ENCODE results near the gene IDH3A. TPM values are rescaled to one million over a fixed set of nuclear protein-coding genes. Genes with fewer than 3 reads are reported as not detected.

Gene IDH3A
- total RNA-seq, 4 donors from 2014 or later, result 149 to 369 (median 166) TPM

- WGBS, 2 donors (ENCODE audit: low coverage in 1 of 2), result 79% methylated on average over 12 of the region's 12 CpGs; no CpG with 5 or more reads in 1 of the 2 donors
- Histone ChIP-seq H3K9me3 (no peaks in the 10 kb centered on the region), H3K4me1 (peaks cover 0 to 16% (median 3%) of the 10 kb centered on the region in 4 donors), H3K27me3 (no peaks in the 10 kb centered on the region), H3K36me3 (no peaks in the 10 kb centered on the region), H3K27ac (no peak overlapping the region), H3K4me3 (no peak overlapping the region)
- TF ChIP-seq POLR2AphosphoS5 (IDR thresholded peaks at IDR 0.05), result no peak
- no peak for TF ChIP-seq POLR2A (IDR thresholded peaks at IDR 0.05)
- TF ChIP-seq CTCF (IDR thresholded peaks at IDR 0.05), result no peak
- no peak for TF ChIP-seq EP300 (IDR thresholded peaks at IDR 0.05; ENCODE audit: low read depth)
- peak; percentile 12 for DNase-seq
- intact Hi-C loops (cut with DNase I; ENCODE audit: low total_unique reads), result loop anchor here (5.0 kb wide), 2 partner anchors 103 to 138 kb away; no protein-coding TSS in a partner anchor
- in situ Hi-C loops (cut with MboI; ENCODE audit: low pct_ligation_motif_present in 1 of 4, low pct_unique_long_range_greater_than_20kb in 1 of 4, low sequenced_read_pairs in 3 of 4), result loop anchor here (5.0 to 25.0 kb wide), 5 partner anchors 100 to 143 kb away; partner anchors contain the start of gene ACSBG1 (in 1 of the 4)
Measured at GRCh38 chr15:78104566-78105475, 44.3 kb upstream of the IDH3A start.

GRCh38 chr15:78105476-78106241 lies 43.5 kb upstream of the IDH3A start:
- WGBS, 2 donors (ENCODE audit: low coverage in 1 of 2), result 89% methylated on average over 16 of the region's 16 CpGs; no CpG with 5 or more reads in 1 of the 2 donors
- Histone ChIP-seq H3K36me3 (no peaks in the 10 kb centered on the region), H3K4me1 (peaks cover 0 to 16% (median 3%) of the 10 kb centered on the region in 4 donors), H3K27ac (no peak overlapping the region), H3K4me3 (no peak overlapping the region), H3K9me3 (no peaks in the 10 kb centered on the region), H3K27me3 (no peaks in the 10 kb centered on the region)
- intact Hi-C loops (cut with DNase I; ENCODE audit: low total_unique reads), result loop anchor here (5.0 kb wide), 2 partner anchors 103 to 138 kb away; no protein-coding TSS in a partner anchor
- TF ChIP-seq EP300 (IDR thresholded peaks at IDR 0.05; ENCODE audit: low read depth), result no peak
- peak; percentile 7 for DNase-seq
- in situ Hi-C loops (cut with MboI; ENCODE audit: low pct_ligation_motif_present in 1 of 4, low pct_unique_long_range_greater_than_20kb in 1 of 4, low sequenced_read_pairs in 3 of 4), result loop anchor here (5.0 to 25.0 kb wide), 5 partner anchors 101 to 143 kb away; partner anchors contain the start of gene ACSBG1 (in 1 of the 4)

GRCh38 chr15:78107471-78107870 lies 41.7 kb upstream of the IDH3A start:
- Histone ChIP-seq H3K36me3 (no peaks in the 10 kb centered on the region), H3K4me1 (peaks cover 0 to 16% (median 3%) of the 10 kb centered on the region in 4 donors), H3K9me3 (no peaks in the 10 kb centered on the region), H3K27me3 (no peaks in the 10 kb centered on the region), H3K4me3 (no peak overlapping the region), H3K27ac (no peak overlapping the region)
- WGBS, 2 donors (ENCODE audit: low coverage in 1 of 2), result 40 to 89% methylated on average over 1 to 8 of the region's 8 CpGs
- in situ Hi-C loops (cut with MboI; ENCODE audit: low pct_ligation_motif_present in 1 of 4, low pct_unique_long_range_greater_than_20kb in 1 of 4, low sequenced_read_pairs in 3 of 4) (loop anchor here (5.0 to 25.0 kb wide), 5 partner anchors 103 to 145 kb away; partner anchors contain the start of gene ACSBG1 (in 1 of the 4)), intact Hi-C loops (cut with DNase I; ENCODE audit: low total_unique reads) (loop anchor here (5.0 kb wide), 2 partner anchors 105 to 140 kb away; no protein-coding TSS in a partner anchor)
- TF ChIP-seq EP300 (IDR thresholded peaks at IDR 0.05; ENCODE audit: low read depth) (no peak), POLR2A (IDR thresholded peaks at IDR 0.05) (no peak), CTCF (IDR thresholded peaks at IDR 0.05) (no peak), POLR2AphosphoS5 (IDR thresholded peaks at IDR 0.05) (no peak)
- peak; percentile 6 for DNase-seq

- Histone ChIP-seq H3K4me1 (peaks cover 0 to 8% (median 4%) of the 10 kb centered on the region in 4 donors), H3K36me3 (no peaks in the 10 kb centered on the region), H3K9me3 (no peaks in the 10 kb centered on the region), H3K4me3 (no peak overlapping the region), H3K27ac (no peak overlapping the region), H3K27me3 (no peaks in the 10 kb centered on the region)
- TF ChIP-seq POLR2A (IDR thresholded peaks at IDR 0.05) (no peak), CTCF (IDR thresholded peaks at IDR 0.05) (peak; percentile 91 to 98 (median 97))
- WGBS, 2 donors (ENCODE audit: low coverage in 1 of 2), result 37% methylated on average over 11 of the region's 11 CpGs; no CpG with 5 or more reads in 1 of the 2 donors
- DNase-seq, result peak; percentile 88
- in situ Hi-C loops (cut with MboI; ENCODE audit: low pct_ligation_motif_present in 1 of 4, low pct_unique_long_range_greater_than_20kb in 1 of 4, low sequenced_read_pairs in 3 of 4) (loop anchor here (5.0 to 25.0 kb wide), 5 partner anchors 104 to 146 kb away; partner anchors contain the start of gene ACSBG1 (in 1 of the 4)), intact Hi-C loops (cut with DNase I; ENCODE audit: low total_unique reads) (loop anchor here (5.0 kb wide), 2 partner anchors 106 to 141 kb away; no protein-coding TSS in a partner anchor)
Measured at GRCh38 chr15:78108300-78109084, 40.7 kb upstream of the IDH3A start.
